ENCODE measurements around the gene HECTD4. TPM values are rescaled to one million over a fixed set of nuclear protein-coding genes. Genes with fewer than 3 reads are reported as not detected.

HECTD4 gene
- total RNA-seq, 1 donor from 2014 or later, result 12.9 TPM

- Histone ChIP-seq H3K4me3 (ENCODE audit: low read depth, low read length) (no peak overlapping the region), H3K36me3 (ENCODE audit: control insufficient read depth, insufficient read depth, low read length) (peaks cover 6% of the 10 kb centered on the region), H3K27me3 (ENCODE audit: control insufficient read depth, insufficient read depth, low read length) (no peaks in the 10 kb centered on the region)
- DNase-seq (ENCODE audit: low read depth), result no peak
- no peak for FAIRE-seq
- no peak for TF ChIP-seq CTCF (IDR thresholded peaks at IDR 0.05; ENCODE audit: insufficient read depth, low read length, severe bottlenecking)
Measured at GRCh38 chr12:112134731-112135130, 247.5 kb downstream of the HECTD4 start.

- H3K36me3 ChIP-seq (ENCODE audit: control insufficient read depth, insufficient read depth, low read length), result peaks cover 6% of the 10 kb centered on the region
- TF ChIP-seq CTCF (IDR thresholded peaks at IDR 0.05; ENCODE audit: insufficient read depth, low read length, severe bottlenecking), result no peak
- no peak overlapping the region for H3K4me3 ChIP-seq (ENCODE audit: low read depth, low read length)
- FAIRE-seq, result no peak
- DNase-seq (ENCODE audit: low read depth), result no peak
- no peaks in the 10 kb centered on the region for H3K27me3 ChIP-seq (ENCODE audit: control insufficient read depth, insufficient read depth, low read length)
Measured at GRCh38 chr12:112133418-112133817, 248.8 kb downstream of the HECTD4 start.

- peaks cover 4% of the 10 kb centered on the region for H3K36me3 ChIP-seq (ENCODE audit: control insufficient read depth, insufficient read depth, low read length)
- no peaks in the 10 kb centered on the region for H3K27me3 ChIP-seq (ENCODE audit: control insufficient read depth, insufficient read depth, low read length)
- TF ChIP-seq CTCF (IDR thresholded peaks at IDR 0.05; ENCODE audit: insufficient read depth, low read length, severe bottlenecking), result no peak
- FAIRE-seq (no peak), DNase-seq (ENCODE audit: low read depth) (no peak)
- H3K4me3 ChIP-seq (ENCODE audit: low read depth, low read length), result no peak overlapping the region
Measured at GRCh38 chr12:112131686-112132085, 250.5 kb downstream of the HECTD4 start.

GRCh38 chr12:112130441-112130998 is 251.7 kb downstream of the HECTD4 start:
- FAIRE-seq, result no peak
- Histone ChIP-seq H3K36me3 (ENCODE audit: control insufficient read depth, insufficient read depth, low read length) (peaks cover 4% of the 10 kb centered on the region), H3K4me3 (ENCODE audit: low read depth, low read length) (no peak overlapping the region), H3K27me3 (ENCODE audit: control insufficient read depth, insufficient read depth, low read length) (no peaks in the 10 kb centered on the region)
- DNase-seq (ENCODE audit: low read depth), result no peak
- no peak for TF ChIP-seq CTCF (IDR thresholded peaks at IDR 0.05; ENCODE audit: insufficient read depth, low read length, severe bottlenecking)

GRCh38 chr12:112126911-112127310 is 255.3 kb downstream of the HECTD4 start:
- no peak for FAIRE-seq
- no peak for DNase-seq (ENCODE audit: low read depth)
- TF ChIP-seq CTCF (IDR thresholded peaks at IDR 0.05; ENCODE audit: insufficient read depth, low read length, severe bottlenecking), result no peak

GRCh38 chr12:112126000-112126438 is 256.2 kb downstream of the HECTD4 start:
- FAIRE-seq (no peak), DNase-seq (ENCODE audit: low read depth) (no peak)
- H3K36me3 ChIP-seq (ENCODE audit: control insufficient read depth, insufficient read depth, low read length), result no peaks in the 10 kb centered on the region
- H3K4me3 ChIP-seq (ENCODE audit: low read depth, low read length), result peak overlapping the region; percentile 68
- no peaks in the 10 kb centered on the region for H3K27me3 ChIP-seq (ENCODE audit: control insufficient read depth, insufficient read depth, low read length)
- TF ChIP-seq CTCF (IDR thresholded peaks at IDR 0.05; ENCODE audit: insufficient read depth, low read length, severe bottlenecking), result no peak

More at GRCh38 chr12:112126911-112127310, 255.3 kb downstream of the HECTD4 start:
- no peaks in the 10 kb centered on the region for H3K27me3 ChIP-seq (ENCODE audit: control insufficient read depth, insufficient read depth, low read length)
- H3K36me3 ChIP-seq (ENCODE audit: control insufficient read depth, insufficient read depth, low read length), result no peaks in the 10 kb centered on the region
- no peak overlapping the region for H3K4me3 ChIP-seq (ENCODE audit: low read depth, low read length)
